ENCODE measurements around the gene CRELD1. TPM values are rescaled to one million over a fixed set of nuclear protein-coding genes. Genes with fewer than 3 reads are reported as not detected.
"Not testable (repeated sequence)": the region's sequence is repeated elsewhere in the genome, so short reads cannot be mapped to it uniquely, and the experiment has no call there.

The CRELD1 gene
- total RNA-seq, 5 donors from 2014 or later (not counting 1 experiment from before 2014, with no cell fraction given), result 23.0 to 55.2 (median 48.0) TPM

- ChIA-PET POLR2A (no interaction called here), CTCF (no interaction called here)
- Mint-ChIP-seq H3K4me1 (peaks cover 44 to 61% (median 47%) of the 10 kb centered on the region in 3 donors), H3K27me3 (no peaks in the 10 kb centered on the region), H3K9me3 (no peaks in the 10 kb centered on the region), H3K36me3 (peaks cover 18% of the 10 kb centered on the region), H3K27ac (peak overlapping the region; percentile 58 to 73), H3K4me3 (no peak overlapping the region)
- Histone ChIP-seq H3K4me3 (ENCODE audit: control insufficient read depth in 1 of 2, extremely low read depth in 1 of 2, low read length in 1 of 2) (no peak overlapping the region), H3K9me3 (no peaks in the 10 kb centered on the region), H3K4me1 (ENCODE audit: control insufficient read depth in 1 of 2, extremely low read depth in 1 of 2, insufficient read depth in 2 of 2, low read length in 2 of 2) (peaks cover 8 to 18% of the 10 kb centered on the region in 2 experiments), H3K27me3 (replicated peaks in 1 of 2; ENCODE audit: control insufficient read depth in 2 of 2, extremely low read depth in 1 of 2, insufficient read depth in 2 of 2, low read length in 1 of 2) (peaks cover 0 to 2% of the 10 kb centered on the region in 2 experiments), H3K36me3 (ENCODE audit: control insufficient read depth in 2 of 2, extremely low read depth in 1 of 2, insufficient read depth in 1 of 2, low read length in 1 of 2) (peaks cover 2 to 13% of the 10 kb centered on the region in 2 donors), H3K27ac (ENCODE audit: low read length) (no peak overlapping the region)
- ATAC-seq (replicated peaks in 1 of 4), result no peak
- WGBS (ENCODE audit: insufficient coverage), result 88% methylated on average over 3 of the region's 4 CpGs
- DNase-seq, result no peak
These were observed 35.9 kb upstream of the CRELD1 start for GRCh38 chr3:9897408-9898372.

- peaks cover 10% of the 10 kb centered on the region for H3K36me3 Mint-ChIP-seq
- Histone ChIP-seq H3K36me3 (ENCODE audit: control insufficient read depth in 2 of 2, extremely low read depth in 1 of 2, insufficient read depth in 1 of 2, low read length in 1 of 2) (peaks cover 0 to 3% of the 10 kb centered on the region in 2 donors), H3K4me1 (ENCODE audit: control insufficient read depth in 1 of 2, extremely low read depth in 1 of 2, insufficient read depth in 2 of 2, low read length in 2 of 2) (peaks cover 8 to 25% of the 10 kb centered on the region in 2 experiments), H3K27me3 (replicated peaks in 1 of 2; ENCODE audit: control insufficient read depth in 2 of 2, extremely low read depth in 1 of 2, insufficient read depth in 2 of 2, low read length in 1 of 2) (peaks cover 0 to 2% of the 10 kb centered on the region in 2 experiments), H3K27ac (ENCODE audit: low read length) (no peak overlapping the region), H3K9me3 (no peaks in the 10 kb centered on the region), H3K4me3 (ENCODE audit: control insufficient read depth in 1 of 2, extremely low read depth in 1 of 2, low read length in 1 of 2) (no peak overlapping the region)
- no peaks in the 10 kb centered on the region for H3K27me3 Mint-ChIP-seq
- POLR2A ChIA-PET, result no interaction called here
- peak overlapping the region; percentile 28 to 34 for H3K27ac Mint-ChIP-seq
- H3K9me3 Mint-ChIP-seq, result no peaks in the 10 kb centered on the region
- WGBS (ENCODE audit: insufficient coverage), result 92% methylated on average over 5 of the region's 8 CpGs
- H3K4me3 Mint-ChIP-seq, result no peak overlapping the region
- ATAC-seq (replicated peaks in 1 of 4) (no peak), DNase-seq (no peak)
- CTCF ChIA-PET, result no interaction called here
- H3K4me1 Mint-ChIP-seq, result peaks cover 44 to 63% (median 47%) of the 10 kb centered on the region in 3 donors
These were observed 35.0 kb upstream of the CRELD1 start for GRCh38 chr3:9898467-9899241.

- ChIA-PET CTCF (no interaction called here), POLR2A (no interaction called here)
- H3K27me3 ChIP-seq (replicated peaks in 1 of 2; ENCODE audit: control insufficient read depth in 2 of 2, extremely low read depth in 1 of 2, insufficient read depth in 2 of 2, low read length in 1 of 2), result peaks cover 0 to 2% of the 10 kb centered on the region in 2 experiments
- ATAC-seq (replicated peaks in 1 of 4) (no peak), DNase-seq (no peak)
- H3K27me3 Mint-ChIP-seq, result no peaks in the 10 kb centered on the region
- no peak overlapping the region for H3K4me3 ChIP-seq (ENCODE audit: control insufficient read depth in 1 of 2, extremely low read depth in 1 of 2, low read length in 1 of 2)
- no peak overlapping the region for H3K4me3 Mint-ChIP-seq
- H3K9me3 ChIP-seq, result no peaks in the 10 kb centered on the region
- WGBS (ENCODE audit: insufficient coverage), result 82% methylated on average over 3 of the region's 3 CpGs
- H3K27ac ChIP-seq (ENCODE audit: low read length), result no peak overlapping the region
- H3K36me3 Mint-ChIP-seq, result peaks cover 6% of the 10 kb centered on the region
- H3K36me3 ChIP-seq (ENCODE audit: control insufficient read depth in 2 of 2, extremely low read depth in 1 of 2, insufficient read depth in 1 of 2, low read length in 1 of 2), result no peaks in the 10 kb centered on the region
- no peak overlapping the region for H3K27ac Mint-ChIP-seq
- no peaks in the 10 kb centered on the region for H3K9me3 Mint-ChIP-seq
- H3K4me1 Mint-ChIP-seq, result peaks cover 39 to 60% (median 40%) of the 10 kb centered on the region in 3 donors
- peaks cover 8 to 25% of the 10 kb centered on the region in 2 experiments for H3K4me1 ChIP-seq (ENCODE audit: control insufficient read depth in 1 of 2, extremely low read depth in 1 of 2, insufficient read depth in 2 of 2, low read length in 2 of 2)
These were observed 34.3 kb upstream of the CRELD1 start for GRCh38 chr3:9899289-9899791.

GRCh38 chr3:9900965-9901415 lies 32.6 kb upstream of the CRELD1 start:
- H3K36me3 Mint-ChIP-seq; H3K9me3 ChIP-seq; H3K27me3 ChIP-seq (replicated peaks in 1 of 2; ENCODE audit: control insufficient read depth in 2 of 2, extremely low read depth in 1 of 2, insufficient read depth in 2 of 2, low read length in 1 of 2); H3K4me3 ChIP-seq (ENCODE audit: control insufficient read depth in 1 of 2, extremely low read depth in 1 of 2, low read length in 1 of 2); H3K27me3 Mint-ChIP-seq; H3K4me3 Mint-ChIP-seq; H3K36me3 ChIP-seq (ENCODE audit: control insufficient read depth in 2 of 2, extremely low read depth in 1 of 2, insufficient read depth in 1 of 2, low read length in 1 of 2); H3K9me3 Mint-ChIP-seq; H3K27ac ChIP-seq (ENCODE audit: low read length); CTCF ChIA-PET; DNase-seq; ATAC-seq (replicated peaks in 1 of 4): not testable (repeated sequence)
- WGBS (ENCODE audit: insufficient coverage), result 100% methylated on average over 1 of the region's 6 CpGs
- peak overlapping the region in 1 of 2 donors; percentile 15 for H3K27ac Mint-ChIP-seq
- POLR2A ChIA-PET, result interaction anchor here in 1 of 2 donors (0.6 kb wide), 1 partner anchor 123 kb away, joined by 3 read pairs; no protein-coding TSS in a partner anchor
- H3K4me1 Mint-ChIP-seq, result peaks cover 31 to 49% (median 32%) of the 10 kb centered on the region in 3 donors
- H3K4me1 ChIP-seq (ENCODE audit: control insufficient read depth in 1 of 2, extremely low read depth in 1 of 2, insufficient read depth in 2 of 2, low read length in 2 of 2), result peaks cover 8 to 21% of the 10 kb centered on the region in 2 experiments

- Histone ChIP-seq H3K27ac (ENCODE audit: low read length) (peak overlapping the region; percentile 11), H3K4me1 (ENCODE audit: control insufficient read depth in 1 of 2, extremely low read depth in 1 of 2, insufficient read depth in 2 of 2, low read length in 2 of 2) (peaks cover 8 to 21% of the 10 kb centered on the region in 2 experiments), H3K9me3 (no peaks in the 10 kb centered on the region), H3K4me3 (ENCODE audit: control insufficient read depth in 1 of 2, extremely low read depth in 1 of 2, low read length in 1 of 2) (peak overlapping the region in 1 of 2 donors; percentile 26), H3K36me3 (ENCODE audit: control insufficient read depth in 2 of 2, extremely low read depth in 1 of 2, insufficient read depth in 1 of 2, low read length in 1 of 2) (no peaks in the 10 kb centered on the region), H3K27me3 (replicated peaks in 1 of 2; ENCODE audit: control insufficient read depth in 2 of 2, extremely low read depth in 1 of 2, insufficient read depth in 2 of 2, low read length in 1 of 2) (peaks cover 0 to 2% of the 10 kb centered on the region in 2 experiments)
- Mint-ChIP-seq H3K4me3 (peak overlapping the region; percentile 21 to 47 (median 45)), H3K36me3 (no peaks in the 10 kb centered on the region), H3K9me3 (no peaks in the 10 kb centered on the region), H3K4me1 (peaks cover 27 to 44% (median 28%) of the 10 kb centered on the region in 3 donors), H3K27ac (peak overlapping the region; percentile 73 to 77), H3K27me3 (no peaks in the 10 kb centered on the region)
- DNase-seq (peak in 1 of 35 experiments; percentile 36), ATAC-seq (replicated peaks in 1 of 4) (peak; percentile 34 to 69 (median 60))
- 12% methylated on average over 3 of the region's 5 CpGs for WGBS (ENCODE audit: insufficient coverage)
- ChIA-PET POLR2A (interaction anchor here in 1 of 2 donors (0.7 kb wide), 1 partner anchor 9 kb away, joined by 3 read pairs; no protein-coding TSS in a partner anchor), CTCF (interaction anchor here in 1 of 2 donors (0.9 kb wide), 1 partner anchor 31 kb away, joined by 4 read pairs; no protein-coding TSS in a partner anchor)
These were observed 31.7 kb upstream of the CRELD1 start for GRCh38 chr3:9901967-9902366.
